ENCODE data around the gene AGAP1. TPM values are rescaled to one million over a fixed set of nuclear protein-coding genes. Genes with fewer than 3 reads are reported as not detected.

The AGAP1 gene
- total RNA-seq, 6 experiments from 2014 or later: 14.1 to 16.0 (median 15.1) TPM

- no peak overlapping the region for H3K27ac Mint-ChIP-seq
- no peak for DNase-seq
- H3K36me3 Mint-ChIP-seq (ENCODE audit: low read depth): no peaks in the 10 kb centered on the region
- no peaks in the 10 kb centered on the region for H3K9me3 Mint-ChIP-seq
- peaks cover 35% of the 10 kb centered on the region for H3K4me1 Mint-ChIP-seq (ENCODE audit: low read depth)
- TF ChIP-seq CTCF (IDR thresholded peaks at IDR 0.05): no peak
- H3K4me3 Mint-ChIP-seq: no peak overlapping the region
- H3K27me3 Mint-ChIP-seq (ENCODE audit: insufficient read depth): peaks cover 2% of the 10 kb centered on the region
Observed at GRCh38 chr2:235609746-235610145, 115.9 kb downstream of the AGAP1 start.

- H3K4me1 Mint-ChIP-seq (ENCODE audit: low read depth): peaks cover 37% of the 10 kb centered on the region
- TF ChIP-seq CTCF (IDR thresholded peaks at IDR 0.05): no peak
- no peak for DNase-seq
- no peak overlapping the region for H3K27ac Mint-ChIP-seq
- H3K27me3 Mint-ChIP-seq (ENCODE audit: insufficient read depth): peaks cover 2% of the 10 kb centered on the region; the same call in 1 of the 2 replicates
- H3K4me3 Mint-ChIP-seq: no peak overlapping the region
- no peaks in the 10 kb centered on the region for H3K36me3 Mint-ChIP-seq (ENCODE audit: low read depth)
- H3K9me3 Mint-ChIP-seq: no peaks in the 10 kb centered on the region
Observed at GRCh38 chr2:235610696-235611257, 116.9 kb downstream of the AGAP1 start.

GRCh38 chr2:235611349-235611748 is 117.5 kb downstream of the AGAP1 start:
- H3K27me3 Mint-ChIP-seq (ENCODE audit: insufficient read depth): peaks cover 2% of the 10 kb centered on the region; the same call in 1 of the 2 replicates
- no peak for TF ChIP-seq CTCF (IDR thresholded peaks at IDR 0.05)
- no peaks in the 10 kb centered on the region for H3K36me3 Mint-ChIP-seq (ENCODE audit: low read depth)
- DNase-seq: no peak
- H3K4me3 Mint-ChIP-seq: no peak overlapping the region
- no peak overlapping the region for H3K27ac Mint-ChIP-seq
- H3K4me1 Mint-ChIP-seq (ENCODE audit: low read depth): peaks cover 33% of the 10 kb centered on the region
- no peaks in the 10 kb centered on the region for H3K9me3 Mint-ChIP-seq

- no peak for DNase-seq
- no peak for TF ChIP-seq CTCF (IDR thresholded peaks at IDR 0.05)
- no peak overlapping the region for H3K4me3 Mint-ChIP-seq
- H3K27me3 Mint-ChIP-seq (ENCODE audit: insufficient read depth): peaks cover 2% of the 10 kb centered on the region; the same call in 1 of the 2 replicates
- no peaks in the 10 kb centered on the region for H3K36me3 Mint-ChIP-seq (ENCODE audit: low read depth)
- peaks cover 34% of the 10 kb centered on the region for H3K4me1 Mint-ChIP-seq (ENCODE audit: low read depth)
- H3K27ac Mint-ChIP-seq: no peak overlapping the region
- no peaks in the 10 kb centered on the region for H3K9me3 Mint-ChIP-seq
Observed at GRCh38 chr2:235611756-235612155, 117.9 kb downstream of the AGAP1 start.

- H3K27me3 Mint-ChIP-seq (ENCODE audit: insufficient read depth): peaks cover 2% of the 10 kb centered on the region; the same call in 1 of the 2 replicates
- DNase-seq: no peak
- H3K36me3 Mint-ChIP-seq (ENCODE audit: low read depth): no peaks in the 10 kb centered on the region
- no peaks in the 10 kb centered on the region for H3K9me3 Mint-ChIP-seq
- H3K4me3 Mint-ChIP-seq: no peak overlapping the region
- no peak for TF ChIP-seq CTCF (IDR thresholded peaks at IDR 0.05)
- H3K27ac Mint-ChIP-seq: no peak overlapping the region
- H3K4me1 Mint-ChIP-seq (ENCODE audit: low read depth): peaks cover 39% of the 10 kb centered on the region
Observed at GRCh38 chr2:235612181-235612950, 118.5 kb downstream of the AGAP1 start.

Data from HFFc6 (cell line).